Activated naive CD8-positive, alpha-beta T cell treated with anti-CD3 and anti-CD28 coated beads for 36 hours (primary cell): ENCODE results near the gene OR8H3. TPM values are rescaled to one million over a fixed set of nuclear protein-coding genes. Genes with fewer than 3 reads are reported as not detected.
"Not testable (repeated sequence)": the region's sequence is repeated elsewhere in the genome, so short reads cannot be mapped to it uniquely, and the experiment has no call there.

Experiments used
- DNase-seq: peaks from one replicate; pipeline ENCODE4 v3.0.0; 2021
- H3K27ac Mint-ChIP-seq: one replicate; pipeline ENCODE4 v1.8.0; 2022; ENCODE audit warnings: mild to moderate bottlenecking, moderate library complexity, mixed read lengths
- H3K27me3 Mint-ChIP-seq: one replicate; pipeline ENCODE4 v1.8.0; 2022; ENCODE audit warnings: mild to moderate bottlenecking, mixed read lengths
- H3K36me3 Mint-ChIP-seq: one replicate; pipeline ENCODE4 v1.8.0; 2021; ENCODE audit warnings: mild to moderate bottlenecking, mixed read lengths
- H3K4me1 Mint-ChIP-seq: one replicate; pipeline ENCODE4 v1.8.0; 2021; ENCODE audit warnings: mixed read lengths
- H3K4me3 Mint-ChIP-seq: one replicate; pipeline ENCODE4 v1.8.0; 2022; ENCODE audit warnings: mild to moderate bottlenecking, moderate library complexity, mixed read lengths
- H3K9me3 Mint-ChIP-seq: one replicate; pipeline ENCODE4 v1.8.0; 2022; ENCODE audit warnings: mixed read lengths
- total RNA-seq, 2 experiments: library from RNA; stranded (reverse); gene quantifications; one replicate each; pipeline ENCODE4 v1.2.3, GENCODE V29; 2021

OR8H3 gene, protein sequence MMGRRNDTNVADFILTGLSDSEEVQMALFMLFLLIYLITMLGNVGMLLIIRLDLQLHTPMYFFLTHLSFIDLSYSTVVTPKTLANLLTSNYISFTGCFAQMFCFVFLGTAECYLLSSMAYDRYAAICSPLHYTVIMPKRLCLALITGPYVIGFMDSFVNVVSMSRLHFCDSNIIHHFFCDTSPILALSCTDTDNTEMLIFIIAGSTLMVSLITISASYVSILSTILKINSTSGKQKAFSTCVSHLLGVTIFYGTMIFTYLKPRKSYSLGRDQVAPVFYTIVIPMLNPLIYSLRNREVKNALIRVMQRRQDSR
- not detected for total RNA-seq

DNA sequence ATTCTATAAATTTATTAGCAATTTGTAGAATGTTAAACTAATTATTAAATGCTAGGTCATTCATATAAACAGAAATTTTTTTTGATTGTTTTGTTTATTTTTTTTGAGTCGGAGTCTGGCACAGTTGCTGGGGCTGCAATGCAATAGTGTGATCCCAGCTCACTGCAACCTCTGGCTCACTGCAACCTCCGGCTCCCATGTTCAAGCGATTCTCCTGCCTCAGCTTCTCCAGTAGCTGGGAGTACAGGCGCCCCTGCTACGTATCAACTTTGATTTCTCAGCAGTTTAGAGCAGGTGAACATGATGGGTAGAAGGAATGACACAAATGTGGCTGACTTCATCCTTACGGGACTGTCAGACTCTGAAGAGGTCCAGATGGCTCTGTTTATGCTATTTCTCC is at the start of gene OR8H3:
Gene OR8H3, plus strand, starts transcription at position 301 of the 400 bp plus-strand sequence. Its CDS starts 0 bp downstream, at position 301.
- Mint-ChIP-seq H3K4me1 (no peaks in the 10 kb centered on the region), H3K27me3 (no peaks in the 10 kb centered on the region), H3K27ac (no peak within 1 kb of the TSS), H3K9me3 (peaks cover 13% of the 10 kb centered on the region), H3K36me3 (no peaks in the 10 kb centered on the region), H3K4me3 (no peak within 1 kb of the TSS)
- DNase-seq = no peak

DNA sequence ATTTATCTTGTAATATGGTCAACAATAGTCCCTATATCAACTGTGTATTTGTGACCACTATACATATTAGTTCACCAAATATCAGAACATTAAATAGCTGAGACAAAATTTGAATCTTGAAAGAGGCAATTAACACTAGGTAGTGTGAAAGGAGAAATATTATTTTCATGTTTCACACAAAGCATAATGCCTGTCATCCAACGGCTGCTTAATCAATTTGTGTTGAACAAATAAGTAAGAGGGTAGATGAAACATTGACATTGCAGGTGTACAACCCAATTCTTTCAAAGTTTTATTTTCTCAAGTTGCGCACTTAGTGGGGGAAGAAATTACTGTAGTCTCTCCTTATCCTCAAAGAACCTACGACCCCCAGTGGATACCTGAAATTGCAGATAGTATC is 32.5 kb upstream of the OR8H3 start:
- H3K4me1 Mint-ChIP-seq = no peaks in the 10 kb centered on the region

DNA sequence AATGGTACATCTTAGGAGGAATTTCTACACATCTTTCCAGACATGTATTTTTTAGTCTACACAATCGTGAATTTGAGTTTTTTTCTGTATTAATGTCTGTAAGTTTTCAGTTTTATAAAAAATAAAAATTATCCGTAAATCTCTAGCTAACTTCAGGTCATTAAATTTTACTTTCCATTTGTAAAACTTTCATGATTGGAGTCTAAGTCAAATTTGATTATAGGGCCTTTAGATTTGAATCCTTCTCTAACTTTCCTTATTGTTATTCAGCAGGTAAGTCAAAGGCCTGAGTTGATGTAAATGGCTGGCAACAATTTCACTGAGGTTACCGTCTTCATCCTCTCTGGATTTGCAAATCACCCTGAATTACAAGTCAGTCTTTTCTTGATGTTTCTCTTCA is 29.2 kb upstream of the OR8H3 start, which contains the start of gene OR8I2:
Gene OR8I2, plus strand, starts transcription at position 301 of the 400 bp plus-strand sequence. Its CDS starts 0 bp downstream, at position 301.
- Mint-ChIP-seq H3K36me3 (no peaks in the 10 kb centered on the region), H3K4me1 (no peaks in the 10 kb centered on the region), H3K4me3 (no peak within 1 kb of the TSS), H3K27ac (no peak within 1 kb of the TSS), H3K9me3 (peaks cover 1% of the 10 kb centered on the region), H3K27me3 (no peaks in the 10 kb centered on the region)
- no peak for DNase-seq

More for the DNA sequence above, 32.5 kb upstream of the OR8H3 start:
- Mint-ChIP-seq H3K27me3 (no peaks in the 10 kb centered on the region), H3K9me3 (peaks cover 1% of the 10 kb centered on the region), H3K4me3 (no peak overlapping the region), H3K27ac (no peak overlapping the region), H3K36me3 (no peaks in the 10 kb centered on the region)
- no peak for DNase-seq

DNA sequence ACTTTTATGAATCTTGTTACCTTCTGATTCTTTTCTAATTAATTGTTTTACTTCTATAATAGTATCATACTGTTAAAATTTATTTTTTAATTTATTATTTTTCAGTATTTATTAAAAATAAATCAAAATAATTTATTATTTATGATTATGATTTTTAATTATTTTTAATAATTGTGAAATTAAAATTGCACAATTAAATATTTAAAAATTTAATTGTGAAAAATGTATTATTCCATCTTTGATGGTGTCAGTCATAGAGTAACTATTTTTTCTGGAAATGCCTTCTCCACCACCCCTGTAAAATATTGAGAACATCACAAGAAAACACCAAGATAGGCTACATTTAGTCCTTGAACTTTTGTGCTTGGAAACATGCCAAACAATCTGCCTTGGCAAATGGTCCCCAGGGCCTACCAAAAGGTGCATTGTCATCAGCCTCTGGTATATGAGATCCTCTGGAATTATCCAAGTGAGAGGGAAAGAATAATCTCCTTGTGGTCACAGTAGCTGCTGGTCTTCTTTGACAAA is 18.9 kb upstream of the OR8H3 start, which contains the start of gene OR8H2:
Gene OR8H2, plus strand, starts transcription at position 478 of the 528 bp plus-strand sequence. CDS start 1,356 bp downstream, outside the sequence.
- Mint-ChIP-seq H3K27me3 (no peaks in the 10 kb centered on the region), H3K27ac (no peak within 1 kb of the TSS), H3K4me1 (no peaks in the 10 kb centered on the region), H3K9me3 (peaks cover 10% of the 10 kb centered on the region), H3K36me3 (no peaks in the 10 kb centered on the region), H3K4me3 (no peak within 1 kb of the TSS)
- no peak for DNase-seq

DNA sequence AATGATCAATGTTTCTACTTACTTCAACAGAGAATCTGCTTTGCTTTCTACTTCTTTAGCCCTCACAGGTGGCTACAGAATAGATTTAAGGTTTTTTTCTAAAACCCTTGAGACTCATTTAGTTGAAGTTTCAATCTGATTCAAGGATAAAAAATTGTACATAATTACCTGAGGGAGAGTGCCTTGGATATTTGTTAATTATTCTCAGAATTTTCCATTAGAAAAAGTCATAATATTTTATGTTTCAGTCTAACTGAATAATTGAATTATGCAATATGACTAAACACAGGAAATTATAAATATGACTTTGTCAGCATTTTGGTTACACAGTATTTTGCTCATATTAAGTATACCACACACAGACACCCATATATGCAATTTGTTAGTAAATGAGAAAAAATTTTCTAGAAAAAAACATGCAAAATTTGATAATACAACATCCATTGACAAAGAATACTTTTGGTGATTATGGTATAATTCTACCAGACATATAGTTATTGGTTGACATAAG is 18.0 kb downstream of the OR8H3 start, which contains the start of gene OR8J3:
Gene OR8J3, minus strand, starts transcription at position 51 of the 511 bp plus-strand sequence. CDS start 2,483 bp downstream, outside the sequence.
- Mint-ChIP-seq H3K36me3 (no peaks in the 10 kb centered on the region), H3K4me3 (no peak within 1 kb of the TSS), H3K4me1 (no peaks in the 10 kb centered on the region), H3K27me3 (no peaks in the 10 kb centered on the region), H3K27ac (no peak within 1 kb of the TSS), H3K9me3 (peaks cover 9% of the 10 kb centered on the region)
- no peak for DNase-seq

DNA sequence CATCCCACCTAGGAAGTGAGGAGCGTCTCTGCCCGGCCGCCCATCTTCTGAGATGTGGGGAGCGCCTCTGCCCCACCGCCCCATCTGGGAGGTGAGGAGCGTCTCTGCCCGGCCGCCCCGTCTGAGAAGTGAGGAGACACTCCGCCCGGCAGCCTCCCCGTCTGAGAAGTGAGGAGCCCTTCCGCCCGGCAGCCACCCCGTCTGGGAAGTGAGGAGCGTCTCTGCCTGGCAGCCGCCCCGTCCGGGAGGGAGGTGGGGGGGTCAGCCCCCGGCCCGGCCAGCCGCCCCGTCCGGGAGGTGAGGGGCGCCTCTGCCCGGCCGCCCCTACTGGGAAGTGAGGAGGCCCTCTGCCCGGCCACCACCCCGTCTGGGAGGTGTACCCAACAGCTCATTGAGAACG is 21.5 kb downstream of the OR8H3 start:
- H3K27ac Mint-ChIP-seq, H3K4me1 Mint-ChIP-seq, H3K9me3 Mint-ChIP-seq, H3K27me3 Mint-ChIP-seq, H3K36me3 Mint-ChIP-seq, H3K4me3 Mint-ChIP-seq, DNase-seq: not testable (repeated sequence)

DNA sequence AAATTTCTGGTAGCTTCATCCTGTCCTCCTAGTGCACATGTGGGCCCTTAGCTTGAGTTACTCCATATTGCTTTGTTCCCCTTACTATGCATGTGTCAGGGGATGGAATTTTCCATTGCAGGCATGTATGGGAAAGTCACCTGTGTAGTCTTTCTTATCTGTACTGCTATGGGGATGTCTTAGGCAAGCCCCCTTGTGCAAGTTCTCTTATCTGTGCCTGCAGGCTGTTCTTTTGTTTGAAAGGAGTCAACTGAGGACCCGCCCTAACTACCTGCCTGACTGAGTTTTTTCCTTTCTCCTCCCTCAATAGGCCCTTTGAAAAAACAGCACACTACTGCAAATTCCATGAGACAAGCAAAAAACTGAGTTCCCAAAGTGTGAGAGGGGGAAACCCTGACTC is 29.2 kb downstream of the OR8H3 start:
- Mint-ChIP-seq H3K27me3 (no peaks in the 10 kb centered on the region), H3K4me3 (no peak overlapping the region), H3K9me3 (peaks cover 12% of the 10 kb centered on the region), H3K36me3 (peaks cover 2% of the 10 kb centered on the region), H3K27ac (no peak overlapping the region), H3K4me1 (no peaks in the 10 kb centered on the region)
- DNase-seq = no peak

DNA sequence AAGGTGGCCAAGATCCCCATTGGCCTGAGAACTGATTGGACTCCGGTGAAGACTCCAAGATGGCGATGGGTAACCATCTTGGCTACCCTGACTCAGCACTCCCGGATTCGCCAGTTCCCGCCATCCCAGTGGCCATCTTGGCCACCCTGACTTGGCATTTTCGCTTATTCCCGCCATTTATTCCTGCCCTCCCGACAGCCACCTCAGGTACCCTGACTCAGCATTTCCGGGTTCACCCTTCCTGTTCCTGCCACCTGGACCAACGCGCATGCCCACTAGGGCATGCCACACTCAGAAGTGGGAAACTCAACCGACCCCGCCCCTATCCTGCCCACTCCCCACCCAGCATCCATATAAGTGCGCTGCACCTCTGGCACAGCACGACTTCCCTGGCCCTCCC is 30.2 kb downstream of the OR8H3 start:
- no peak overlapping the region for H3K27ac Mint-ChIP-seq
- H3K36me3 Mint-ChIP-seq = peaks cover 2% of the 10 kb centered on the region
- DNase-seq = no peak
- H3K4me1 Mint-ChIP-seq = no peaks in the 10 kb centered on the region
- no peak overlapping the region for H3K4me3 Mint-ChIP-seq
- peaks cover 14% of the 10 kb centered on the region for H3K9me3 Mint-ChIP-seq
- no peaks in the 10 kb centered on the region for H3K27me3 Mint-ChIP-seq

DNA sequence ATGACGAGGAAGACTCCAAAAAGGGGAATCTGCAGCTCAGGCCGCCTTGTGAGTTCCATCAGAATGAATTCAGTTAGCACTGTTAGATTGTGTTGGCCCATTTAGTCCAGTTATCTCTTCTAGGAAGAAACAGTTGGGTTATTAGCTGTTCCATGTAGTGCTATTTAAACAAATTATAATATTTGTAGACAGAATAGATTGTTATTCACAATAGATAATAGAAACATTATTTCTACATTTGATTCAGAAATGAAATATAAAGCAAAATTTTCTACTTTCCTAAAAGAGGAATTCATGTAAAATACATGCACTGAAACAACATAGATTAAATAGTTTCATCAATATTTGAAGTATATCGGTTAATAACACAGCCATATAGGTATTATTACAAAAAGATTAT is 38.0 kb downstream of the OR8H3 start, which contains the start of gene OR8K5:
Gene OR8K5, minus strand, starts transcription at position 101 of the 400 bp plus-strand sequence. Its CDS starts 0 bp downstream, at position 101.
- H3K36me3 Mint-ChIP-seq = no peaks in the 10 kb centered on the region
- no peaks in the 10 kb centered on the region for H3K27me3 Mint-ChIP-seq
- H3K27ac Mint-ChIP-seq = no peak within 1 kb of the TSS

DNA sequence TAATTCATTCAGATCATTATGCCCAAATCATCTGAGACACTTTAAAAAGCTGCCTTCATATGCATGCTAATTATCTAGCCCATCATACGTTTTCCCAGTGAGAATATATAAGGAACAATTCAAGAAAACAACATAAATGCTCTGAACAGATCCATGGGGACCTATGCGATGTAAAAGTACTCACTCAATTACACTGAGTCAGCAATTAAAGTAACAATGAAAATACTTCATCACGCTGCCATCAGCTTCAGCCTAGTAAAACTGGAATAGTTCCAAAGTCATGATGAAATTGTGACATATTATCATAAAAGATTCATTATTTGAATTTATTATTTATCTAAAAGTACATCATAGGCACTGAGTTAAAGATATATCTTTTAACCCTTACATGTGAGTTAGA is 41.6 kb downstream of the OR8H3 start:
- H3K4me1 Mint-ChIP-seq = no peaks in the 10 kb centered on the region
- no peak overlapping the region for H3K27ac Mint-ChIP-seq
- no peak overlapping the region for H3K4me3 Mint-ChIP-seq
- H3K36me3 Mint-ChIP-seq = no peaks in the 10 kb centered on the region
- no peak for DNase-seq
- H3K27me3 Mint-ChIP-seq = no peaks in the 10 kb centered on the region
- peaks cover 8% of the 10 kb centered on the region for H3K9me3 Mint-ChIP-seq

More for the DNA sequence above, 38.0 kb downstream of the OR8H3 start, which contains the start of gene OR8K5:
- no peak for DNase-seq
- Mint-ChIP-seq H3K4me3 (no peak within 1 kb of the TSS), H3K9me3 (peaks cover 7% of the 10 kb centered on the region), H3K4me1 (no peaks in the 10 kb centered on the region)

DNA sequence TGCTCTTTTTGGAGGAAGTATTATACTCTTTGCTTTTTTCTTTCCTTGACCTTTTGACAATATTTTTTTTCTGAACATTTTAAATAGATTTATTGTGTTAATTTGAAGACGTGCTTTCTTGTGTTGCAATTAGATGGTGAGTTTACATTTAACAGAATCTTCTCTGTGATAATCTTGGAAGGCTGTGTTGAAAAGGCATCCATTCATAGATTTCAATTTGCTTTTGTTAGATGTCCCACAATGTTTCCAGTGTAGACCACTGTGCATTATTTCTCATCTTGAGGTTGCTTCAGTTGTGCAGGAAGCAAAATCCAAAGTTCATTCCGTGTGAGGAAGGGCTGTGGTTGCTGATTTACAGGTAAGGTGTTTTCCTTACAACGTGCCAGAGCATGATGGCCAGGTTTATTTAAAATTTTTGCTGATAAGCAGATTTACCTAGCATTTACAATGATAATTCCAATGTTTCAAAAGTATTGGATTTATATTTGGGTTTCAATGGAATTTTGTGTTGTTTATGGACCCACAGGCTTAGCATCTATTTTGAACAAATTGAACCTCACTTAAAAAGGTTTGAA is 50.2 kb downstream of the OR8H3 start:
- Mint-ChIP-seq H3K9me3 (peaks cover 11% of the 10 kb centered on the region), H3K27me3 (no peaks in the 10 kb centered on the region), H3K27ac (no peak overlapping the region), H3K36me3 (no peaks in the 10 kb centered on the region), H3K4me1 (no peaks in the 10 kb centered on the region), H3K4me3 (no peak overlapping the region)
- no peak for DNase-seq

Other genes starting within 250 kb of the OR8H3 start
- not detected for gene TRIM51, start 239.1 kb upstream of the OR8H3 start, total RNA-seq
- gene OR5W2, start 207.8 kb upstream of the OR8H3 start, total RNA-seq = not detected
- not detected for gene OR5I1, start 186.0 kb upstream of the OR8H3 start, total RNA-seq
- not detected for gene OR10AG1, start 152.4 kb upstream of the OR8H3 start, total RNA-seq
- gene OR5F1, start 127.7 kb upstream of the OR8H3 start, total RNA-seq = not detected
- not detected for gene OR5AS1, start 94.7 kb upstream of the OR8H3 start, total RNA-seq
- not detected for gene OR8I2, start 29.1 kb upstream of the OR8H3 start, total RNA-seq
- not detected for gene OR8H2, start 18.7 kb upstream of the OR8H3 start, total RNA-seq
- gene OR8J3, start 17.8 kb downstream of the OR8H3 start, total RNA-seq = not detected
- gene OR8K5, start 37.9 kb downstream of the OR8H3 start, total RNA-seq = not detected
- not detected for gene OR5J2, start 54.2 kb downstream of the OR8H3 start, total RNA-seq
- gene OR5T2, start 111.9 kb downstream of the OR8H3 start, total RNA-seq = not detected
- gene OR5T3, start 129.9 kb downstream of the OR8H3 start, total RNA-seq = not detected
- gene OR5T1, start 151.8 kb downstream of the OR8H3 start, total RNA-seq = not detected
- not detected for gene OR8H1, start 169.9 kb downstream of the OR8H3 start, total RNA-seq
- not detected for gene OR8K3, start 192.8 kb downstream of the OR8H3 start, total RNA-seq
- not detected for gene OR8K1, start 223.7 kb downstream of the OR8H3 start, total RNA-seq
- gene OR8J1, start 231.9 kb downstream of the OR8H3 start, total RNA-seq = not detected